Activated CD4-positive, alpha-beta T cell treated with anti-CD3 and anti-CD28 coated beads, Interleukin-2, amount 50 U/mL, for 1 hour (primary cell): ENCODE data around the gene GCNT1.
"Not testable (repeated sequence)": the region's sequence is repeated elsewhere in the genome, so short reads cannot be mapped to it uniquely, and the experiment has no call there.

Experiments
- DNase-seq: peaks from one replicate; pipeline ENCODE4 v3.0.0-alpha.2; 2020

The GCNT1 gene

GRCh38 chr9:76493496-76493895, 34.5 kb downstream of the GCNT1 start:
- not testable (repeated sequence) for DNase-seq

GRCh38 chr9:76500061-76500460, 41.1 kb downstream of the GCNT1 start:
- no peak for DNase-seq

- DNase-seq: no peak
These were observed 43.8 kb downstream of the GCNT1 start for GRCh38 chr9:76502746-76503145.

GRCh38 chr9:76510041-76510440, 51.1 kb downstream of the GCNT1 start:
- DNase-seq: no peak

GRCh38 chr9:76510446-76510845, 51.5 kb downstream of the GCNT1 start:
- no peak for DNase-seq

- DNase-seq: no peak
These were observed 53.8 kb downstream of the GCNT1 start for GRCh38 chr9:76512826-76513225.

- DNase-seq: no peak
These were observed 57.4 kb downstream of the GCNT1 start for GRCh38 chr9:76516350-76516749.

GRCh38 chr9:76516871-76517270, 57.9 kb downstream of the GCNT1 start:
- DNase-seq: no peak

- no peak for DNase-seq
These were observed 60.3 kb downstream of the GCNT1 start for GRCh38 chr9:76519075-76519835.

GRCh38 chr9:76521244-76521681, 62.3 kb downstream of the GCNT1 start:
- no peak for DNase-seq

GRCh38 chr9:76521906-76522305, 62.9 kb downstream of the GCNT1 start:
- no peak for DNase-seq

- DNase-seq: not testable (repeated sequence)
These were observed 64.7 kb downstream of the GCNT1 start for GRCh38 chr9:76523617-76524200.

GRCh38 chr9:76525196-76525595, 66.2 kb downstream of the GCNT1 start:
- no peak for DNase-seq

GRCh38 chr9:76526026-76526425, 67.0 kb downstream of the GCNT1 start:
- no peak for DNase-seq

- DNase-seq: no peak
These were observed 69.1 kb downstream of the GCNT1 start for GRCh38 chr9:76528056-76528455.

- DNase-seq: no peak
These were observed 69.7 kb downstream of the GCNT1 start for GRCh38 chr9:76528642-76529190.

- DNase-seq: no peak
These were observed 70.7 kb downstream of the GCNT1 start for GRCh38 chr9:76529653-76530052.

- DNase-seq: no peak
These were observed 71.6 kb downstream of the GCNT1 start for GRCh38 chr9:76530458-76531110.

- no peak for DNase-seq
These were observed 72.3 kb downstream of the GCNT1 start for GRCh38 chr9:76531231-76531780.

GRCh38 chr9:76532877-76533276, 73.9 kb downstream of the GCNT1 start:
- not testable (repeated sequence) for DNase-seq

GRCh38 chr9:76534026-76534425, 75.0 kb downstream of the GCNT1 start:
- DNase-seq: no peak

GRCh38 chr9:76537150-76537646, 78.2 kb downstream of the GCNT1 start:
- no peak for DNase-seq

- DNase-seq: no peak
These were observed 80.2 kb downstream of the GCNT1 start for GRCh38 chr9:76539180-76539579.
